ENCODE data around the gene C1orf174.

Gene C1orf174

GRCh38 chr1:3905953-3906671, 6.0 kb upstream of the C1orf174 start:
- no peak overlapping the region for H3K4me3 ChIP-seq (ENCODE audit: low read depth, low read length)
- no peaks in the 10 kb centered on the region for H3K9me3 ChIP-seq (ENCODE audit: control insufficient read depth, insufficient read depth, low read length)
- H3K27me3 ChIP-seq (ENCODE audit: control insufficient read depth, insufficient read depth, low read length), result no peaks in the 10 kb centered on the region
- no peak overlapping the region for H3K9ac ChIP-seq (ENCODE audit: low read depth, low read length)
- H3K36me3 ChIP-seq (ENCODE audit: control insufficient read depth, insufficient read depth, low read length), result no peaks in the 10 kb centered on the region
- H3K4me1 ChIP-seq (ENCODE audit: control insufficient read depth, insufficient read depth, low read length), result peaks cover 3% of the 10 kb centered on the region

- Histone ChIP-seq H3K36me3 (ENCODE audit: control insufficient read depth, insufficient read depth, low read length) (no peaks in the 10 kb centered on the region), H3K4me1 (ENCODE audit: control insufficient read depth, insufficient read depth, low read length) (peaks cover 3% of the 10 kb centered on the region), H3K4me3 (ENCODE audit: low read depth, low read length) (no peak overlapping the region), H3K27me3 (ENCODE audit: control insufficient read depth, insufficient read depth, low read length) (no peaks in the 10 kb centered on the region), H3K9me3 (ENCODE audit: control insufficient read depth, insufficient read depth, low read length) (no peaks in the 10 kb centered on the region), H3K9ac (ENCODE audit: low read depth, low read length) (no peak overlapping the region)
Observed at GRCh38 chr1:3905266-3905952, 5.3 kb upstream of the C1orf174 start.

- no peaks in the 10 kb centered on the region for H3K27me3 ChIP-seq (ENCODE audit: control insufficient read depth, insufficient read depth, low read length)
- H3K9me3 ChIP-seq (ENCODE audit: control insufficient read depth, insufficient read depth, low read length), result no peaks in the 10 kb centered on the region
- no peak overlapping the region for H3K4me3 ChIP-seq (ENCODE audit: low read depth, low read length)
- H3K4me1 ChIP-seq (ENCODE audit: control insufficient read depth, insufficient read depth, low read length), result peaks cover 3% of the 10 kb centered on the region
- H3K36me3 ChIP-seq (ENCODE audit: control insufficient read depth, insufficient read depth, low read length), result no peaks in the 10 kb centered on the region
- no peak overlapping the region for H3K9ac ChIP-seq (ENCODE audit: low read depth, low read length)
Observed at GRCh38 chr1:3904843-3905185, 4.7 kb upstream of the C1orf174 start.

- Histone ChIP-seq H3K4me3 (ENCODE audit: low read depth, low read length) (no peak overlapping the region), H3K4me1 (ENCODE audit: control insufficient read depth, insufficient read depth, low read length) (peaks cover 3% of the 10 kb centered on the region), H3K9ac (ENCODE audit: low read depth, low read length) (no peak overlapping the region)
Observed at GRCh38 chr1:3904006-3904842, 4.2 kb upstream of the C1orf174 start.

GRCh38 chr1:3903141-3904005, 3.3 kb upstream of the C1orf174 start:
- Histone ChIP-seq H3K4me1 (ENCODE audit: control insufficient read depth, insufficient read depth, low read length) (peaks cover 3% of the 10 kb centered on the region), H3K9ac (ENCODE audit: low read depth, low read length) (no peak overlapping the region), H3K4me3 (ENCODE audit: low read depth, low read length) (no peak overlapping the region), H3K27me3 (ENCODE audit: control insufficient read depth, insufficient read depth, low read length) (no peaks in the 10 kb centered on the region), H3K9me3 (ENCODE audit: control insufficient read depth, insufficient read depth, low read length) (no peaks in the 10 kb centered on the region), H3K36me3 (ENCODE audit: control insufficient read depth, insufficient read depth, low read length) (no peaks in the 10 kb centered on the region)

More at GRCh38 chr1:3904006-3904842, 4.2 kb upstream of the C1orf174 start:
- no peaks in the 10 kb centered on the region for H3K9me3 ChIP-seq (ENCODE audit: control insufficient read depth, insufficient read depth, low read length)
- no peaks in the 10 kb centered on the region for H3K27me3 ChIP-seq (ENCODE audit: control insufficient read depth, insufficient read depth, low read length)
- H3K36me3 ChIP-seq (ENCODE audit: control insufficient read depth, insufficient read depth, low read length), result no peaks in the 10 kb centered on the region

GRCh38 chr1:3902571-3903091, 2.6 kb upstream of the C1orf174 start:
- H3K9me3 ChIP-seq (ENCODE audit: control insufficient read depth, insufficient read depth, low read length), result no peaks in the 10 kb centered on the region
- peaks cover 3% of the 10 kb centered on the region for H3K4me1 ChIP-seq (ENCODE audit: control insufficient read depth, insufficient read depth, low read length)
- no peaks in the 10 kb centered on the region for H3K27me3 ChIP-seq (ENCODE audit: control insufficient read depth, insufficient read depth, low read length)
- H3K36me3 ChIP-seq (ENCODE audit: control insufficient read depth, insufficient read depth, low read length), result no peaks in the 10 kb centered on the region
- no peak overlapping the region for H3K4me3 ChIP-seq (ENCODE audit: low read depth, low read length)
- H3K9ac ChIP-seq (ENCODE audit: low read depth, low read length), result no peak overlapping the region

GRCh38 chr1:3902111-3902511, 2.0 kb upstream of the C1orf174 start:
- no peak overlapping the region for H3K4me3 ChIP-seq (ENCODE audit: low read depth, low read length)
- no peaks in the 10 kb centered on the region for H3K27me3 ChIP-seq (ENCODE audit: control insufficient read depth, insufficient read depth, low read length)
- no peak overlapping the region for H3K9ac ChIP-seq (ENCODE audit: low read depth, low read length)
- no peaks in the 10 kb centered on the region for H3K9me3 ChIP-seq (ENCODE audit: control insufficient read depth, insufficient read depth, low read length)
- no peaks in the 10 kb centered on the region for H3K36me3 ChIP-seq (ENCODE audit: control insufficient read depth, insufficient read depth, low read length)
- H3K4me1 ChIP-seq (ENCODE audit: control insufficient read depth, insufficient read depth, low read length), result peaks cover 3% of the 10 kb centered on the region

GRCh38 chr1:3900969-3901529, 977 bp upstream of the C1orf174 start:
- H3K4me1 ChIP-seq (ENCODE audit: control insufficient read depth, insufficient read depth, low read length), result peaks cover 3% of the 10 kb centered on the region
- H3K9me3 ChIP-seq (ENCODE audit: control insufficient read depth, insufficient read depth, low read length), result no peaks in the 10 kb centered on the region
- no peaks in the 10 kb centered on the region for H3K27me3 ChIP-seq (ENCODE audit: control insufficient read depth, insufficient read depth, low read length)
- H3K4me3 ChIP-seq (ENCODE audit: low read depth, low read length), result peak overlapping the region; percentile 87
- H3K9ac ChIP-seq (ENCODE audit: low read depth, low read length), result peak overlapping the region; percentile 85
- no peaks in the 10 kb centered on the region for H3K36me3 ChIP-seq (ENCODE audit: control insufficient read depth, insufficient read depth, low read length)

- H3K27me3 ChIP-seq (ENCODE audit: control insufficient read depth, insufficient read depth, low read length), result no peaks in the 10 kb centered on the region
Observed at GRCh38 chr1:3899754-3900149, 320 bp downstream of the C1orf174 start.

GRCh38 chr1:3898994-3899753, 898 bp downstream of the C1orf174 start:
- Histone ChIP-seq H3K9ac (ENCODE audit: low read depth, low read length) (peak overlapping the region; percentile 93), H3K9me3 (ENCODE audit: control insufficient read depth, insufficient read depth, low read length) (no peaks in the 10 kb centered on the region), H3K4me1 (ENCODE audit: control insufficient read depth, insufficient read depth, low read length) (peaks cover 3% of the 10 kb centered on the region), H3K27me3 (ENCODE audit: control insufficient read depth, insufficient read depth, low read length) (no peaks in the 10 kb centered on the region), H3K4me3 (ENCODE audit: low read depth, low read length) (peak overlapping the region; percentile 94), H3K36me3 (ENCODE audit: control insufficient read depth, insufficient read depth, low read length) (no peaks in the 10 kb centered on the region)

More at GRCh38 chr1:3899754-3900149, 320 bp downstream of the C1orf174 start:
- Histone ChIP-seq H3K9me3 (ENCODE audit: control insufficient read depth, insufficient read depth, low read length) (no peaks in the 10 kb centered on the region), H3K4me1 (ENCODE audit: control insufficient read depth, insufficient read depth, low read length) (peaks cover 3% of the 10 kb centered on the region), H3K36me3 (ENCODE audit: control insufficient read depth, insufficient read depth, low read length) (no peaks in the 10 kb centered on the region), H3K4me3 (ENCODE audit: low read depth, low read length) (peak overlapping the region; percentile 94), H3K9ac (ENCODE audit: low read depth, low read length) (peak overlapping the region; percentile 93)

All from iPS-15b (cell line).